HG02678 (cell line): ENCODE data around the gene ZNF576.
"Not testable (repeated sequence)": the region's sequence is repeated elsewhere in the genome, so short reads cannot be mapped to it uniquely, and the experiment has no call there.

ENCODE experiments used
- ATAC-seq: cut with Tn5 transposase; IDR thresholded peaks from one replicate; pipeline ENCODE4 v1.9.1; 2021; ENCODE audit warnings: mild to moderate bottlenecking, moderate library complexity; ENCODE audit not compliant: unreplicated experiment

The ZNF576 gene

GRCh38 chr19:43644181-43644580 lies 47.8 kb downstream of the ZNF576 start:
- no peak for ATAC-seq

- no peak for ATAC-seq
Measured at GRCh38 chr19:43648633-43649032, 52.2 kb downstream of the ZNF576 start.

- ATAC-seq = no peak
Measured at GRCh38 chr19:43649514-43649913, 53.1 kb downstream of the ZNF576 start.

- not testable (repeated sequence) for ATAC-seq
Measured at GRCh38 chr19:43650276-43650675, 53.9 kb downstream of the ZNF576 start.
